Gastrocnemius medialis (tissue), 4 donors: ENCODE data around the gene CXCL12.

Experiments used
- CTCF ChIP-seq, 5 experiments: fragments of 450-650 bp in 3 of 5; fragments of 200-600 bp in 2 of 5; sonication (generic) in 2 of 5; IDR thresholded peaks in 4 of 5; conservative IDR thresholded peaks in 1 of 5; 1 replicate in 4 of 5; 2 replicates in 1 of 5; pipeline ENCODE4 v1.5.1; 2016 to 2019; ENCODE audit warnings: antibody characterized with exemption in 5 of 5, mild to moderate bottlenecking in 3 of 5, moderate library complexity in 3 of 5
- POLR2A ChIP-seq, 2 donors: fragments of 450-650 bp; IDR thresholded peaks; one replicate each; pipeline ENCODE4 v1.6.1; 2017; ENCODE audit warnings: antibody characterized with exemption in 2 of 2, mild to moderate bottlenecking in 2 of 2, moderate library complexity in 2 of 2

- TF ChIP-seq POLR2A (IDR thresholded peaks at IDR 0.05) (no peak), CTCF (IDR thresholded peaks at IDR 0.05 in 4 of 5, conservative IDR thresholded peaks at IDR 0.05 in 1 of 5) (no peak)
Measured at GRCh38 chr10:44398271-44398670, 13.4 kb upstream of the CXCL12 start.
